ENCODE data around the gene CACNA1E. TPM values are rescaled to one million over a fixed set of nuclear protein-coding genes. Genes with fewer than 3 reads are reported as not detected.

The CACNA1E gene
- total and polyA plus RNA-seq, 10 donors, result 0.02 to 6.1 (median 1.2) TPM

DNA sequence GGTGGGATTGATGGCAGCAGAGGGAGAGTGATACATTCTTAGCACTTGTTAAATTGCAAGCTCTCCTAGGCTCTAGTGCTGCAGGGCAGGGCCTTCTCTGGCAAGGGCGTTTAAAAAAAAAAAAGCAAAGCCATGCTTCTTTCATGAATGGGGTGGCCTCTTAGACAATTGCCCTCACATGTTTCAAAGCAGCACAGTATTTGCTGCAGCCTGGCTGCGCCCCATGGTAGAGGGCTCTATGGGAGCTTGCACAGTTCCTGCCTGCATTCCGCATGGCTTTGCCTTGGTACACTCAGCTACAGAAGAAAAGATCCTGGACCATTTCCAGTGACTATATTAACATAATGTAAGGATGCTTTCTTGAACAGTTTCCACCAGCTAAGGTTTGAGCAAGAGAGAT is 311.0 kb downstream of the CACNA1E start:
- no peaks in the 10 kb centered on the region for H3K36me3 ChIP-seq
- H3K4me3 ChIP-seq, result no peak overlapping the region
- TF ChIP-seq, protein P1, sequence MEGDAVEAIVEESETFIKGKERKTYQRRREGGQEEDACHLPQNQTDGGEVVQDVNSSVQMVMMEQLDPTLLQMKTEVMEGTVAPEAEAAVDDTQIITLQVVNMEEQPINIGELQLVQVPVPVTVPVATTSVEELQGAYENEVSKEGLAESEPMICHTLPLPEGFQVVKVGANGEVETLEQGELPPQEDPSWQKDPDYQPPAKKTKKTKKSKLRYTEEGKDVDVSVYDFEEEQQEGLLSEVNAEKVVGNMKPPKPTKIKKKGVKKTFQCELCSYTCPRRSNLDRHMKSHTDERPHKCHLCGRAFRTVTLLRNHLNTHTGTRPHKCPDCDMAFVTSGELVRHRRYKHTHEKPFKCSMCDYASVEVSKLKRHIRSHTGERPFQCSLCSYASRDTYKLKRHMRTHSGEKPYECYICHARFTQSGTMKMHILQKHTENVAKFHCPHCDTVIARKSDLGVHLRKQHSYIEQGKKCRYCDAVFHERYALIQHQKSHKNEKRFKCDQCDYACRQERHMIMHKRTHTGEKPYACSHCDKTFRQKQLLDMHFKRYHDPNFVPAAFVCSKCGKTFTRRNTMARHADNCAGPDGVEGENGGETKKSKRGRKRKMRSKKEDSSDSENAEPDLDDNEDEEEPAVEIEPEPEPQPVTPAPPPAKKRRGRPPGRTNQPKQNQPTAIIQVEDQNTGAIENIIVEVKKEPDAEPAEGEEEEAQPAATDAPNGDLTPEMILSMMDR (IDR thresholded peaks at IDR 0.05 in 8 of 11, conservative IDR thresholded peaks at IDR 0.05 in 3 of 11), result no peak
- TF ChIP-seq POLR2A (IDR thresholded peaks at IDR 0.05), result no peak
- no peak for TF ChIP-seq POLR2AphosphoS5 (IDR thresholded peaks at IDR 0.05)
- peaks cover 0 to 9% (median 0%) of the 10 kb centered on the region in 8 donors for H3K9me3 ChIP-seq
- WGBS, 5 donors, result 69 to 86% (median 81%) methylated on average over 3 of the region's 3 CpGs
- no peak overlapping the region for H3K27ac ChIP-seq
- DNase-seq, result no peak
- intact Hi-C loops (cut with DNase I; ENCODE audit: low total_unique reads), result no loop called here
- H3K4me1 ChIP-seq, result no peaks in the 10 kb centered on the region
- H3K27me3 ChIP-seq (replicated peaks in 1 of 7), result peaks cover 0 to 13% (median 0%) of the 10 kb centered on the region in 7 donors

DNA sequence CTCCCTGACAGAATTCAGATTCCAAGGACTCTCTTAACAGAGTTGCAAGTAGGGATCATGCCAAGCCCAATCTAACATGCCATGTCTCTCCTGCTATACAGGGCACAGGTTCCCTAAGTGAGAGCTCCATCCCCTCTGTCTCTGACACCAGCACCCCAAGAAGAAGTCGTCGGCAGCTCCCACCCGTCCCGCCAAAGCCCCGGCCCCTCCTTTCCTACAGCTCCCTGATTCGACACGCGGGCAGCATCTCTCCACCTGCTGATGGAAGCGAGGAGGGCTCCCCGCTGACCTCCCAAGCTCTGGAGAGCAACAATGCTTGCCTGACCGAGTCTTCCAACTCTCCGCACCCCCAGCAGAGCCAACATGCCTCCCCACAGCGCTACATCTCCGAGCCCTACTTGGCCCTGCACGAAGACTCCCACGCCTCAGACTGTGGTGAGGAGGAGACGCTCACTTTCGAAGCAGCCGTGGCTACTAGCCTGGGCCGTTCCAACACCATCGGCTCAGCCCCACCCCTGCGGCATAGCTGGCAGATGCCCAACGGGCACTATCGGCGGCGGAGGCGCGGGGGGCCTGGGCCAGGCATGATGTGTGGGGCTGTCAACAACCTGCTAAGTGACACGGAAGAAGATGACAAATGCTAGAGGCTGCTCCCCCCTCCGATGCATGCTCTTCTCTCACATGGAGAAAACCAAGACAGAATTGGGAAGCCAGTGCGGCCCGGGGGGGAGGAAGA is 315.0 kb downstream of the CACNA1E start:
- DNase-seq, result no peak
- Histone ChIP-seq H3K4me1 (no peaks in the 10 kb centered on the region), H3K9me3 (peaks cover 0 to 9% (median 0%) of the 10 kb centered on the region in 8 donors), H3K27ac (no peak overlapping the region), H3K4me3 (no peak overlapping the region), H3K36me3 (no peaks in the 10 kb centered on the region), H3K27me3 (replicated peaks in 1 of 7) (peaks cover 0 to 6% (median 0%) of the 10 kb centered on the region in 7 donors)
- TF ChIP-seq POLR2A (IDR thresholded peaks at IDR 0.05), result no peak
- no peak for TF ChIP-seq POLR2AphosphoS5 (IDR thresholded peaks at IDR 0.05)
- TF ChIP-seq, protein P1 (IDR thresholded peaks at IDR 0.05 in 8 of 11, conservative IDR thresholded peaks at IDR 0.05 in 3 of 11), result no peak
- 88 to 92% (median 91%) methylated on average over 32 of the region's 32 CpGs for WGBS, 5 donors
- intact Hi-C loops (cut with DNase I; ENCODE audit: low total_unique reads), result no loop called here

DNA sequence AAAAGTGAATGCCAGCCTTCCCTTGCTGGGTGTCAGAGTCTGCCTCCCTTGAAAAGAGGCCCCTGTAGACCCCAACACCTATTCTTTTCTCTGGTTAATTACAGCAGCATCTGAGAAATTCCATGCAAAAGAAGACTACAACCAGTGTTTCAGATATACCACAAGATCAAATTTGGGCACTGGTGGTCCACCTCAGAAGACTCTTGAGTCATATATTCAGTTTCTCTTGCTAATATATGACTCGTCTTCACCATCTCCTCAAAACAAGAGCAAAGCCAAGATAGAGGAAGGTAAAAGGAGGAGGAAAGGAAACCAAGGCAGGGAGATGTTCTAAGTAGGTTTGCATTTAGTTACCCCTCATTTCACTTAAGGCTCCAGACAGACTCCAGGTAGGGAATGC is 318.3 kb downstream of the CACNA1E start:
- no peak for DNase-seq
- Histone ChIP-seq H3K4me1 (no peaks in the 10 kb centered on the region), H3K27ac (no peak overlapping the region), H3K27me3 (replicated peaks in 1 of 7) (peaks cover 0 to 6% (median 0%) of the 10 kb centered on the region in 7 donors), H3K4me3 (no peak overlapping the region), H3K9me3 (peaks cover 0 to 2% (median 0%) of the 10 kb centered on the region in 8 donors), H3K36me3 (no peaks in the 10 kb centered on the region)
- TF ChIP-seq POLR2A (IDR thresholded peaks at IDR 0.05), result no peak
- TF ChIP-seq, protein P1 (IDR thresholded peaks at IDR 0.05 in 8 of 11, conservative IDR thresholded peaks at IDR 0.05 in 3 of 11), result no peak
- no peak for TF ChIP-seq POLR2AphosphoS5 (IDR thresholded peaks at IDR 0.05)
- 21 to 83% (median 38%) methylated on average over 1 of the region's 1 CpG for WGBS, 5 donors
- intact Hi-C loops (cut with DNase I; ENCODE audit: low total_unique reads), result no loop called here

DNA sequence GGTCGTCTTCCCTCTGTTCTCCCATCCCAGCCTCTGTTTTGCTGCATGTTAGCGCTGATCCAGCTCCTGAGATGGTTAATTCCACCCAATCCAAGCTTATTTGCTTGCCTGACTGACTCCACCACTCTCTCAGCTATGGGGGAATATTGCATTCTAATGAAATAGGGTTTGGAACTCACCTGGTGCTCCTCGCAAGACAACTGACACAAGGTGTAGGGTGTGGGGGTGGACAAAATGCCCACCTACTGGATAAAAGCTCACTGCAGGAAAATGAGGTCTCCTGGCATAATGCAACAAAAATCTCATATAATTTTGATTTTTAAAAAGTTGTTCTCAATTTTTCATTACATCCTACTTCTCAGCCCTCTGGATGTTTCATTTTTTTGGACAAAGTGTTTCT is 319.1 kb downstream of the CACNA1E start:
- H3K27ac ChIP-seq, result no peak overlapping the region
- 74 to 90% (median 85%) methylated on average over 3 of the region's 3 CpGs for WGBS, 5 donors
- intact Hi-C loops (cut with DNase I; ENCODE audit: low total_unique reads), result no loop called here
- H3K4me1 ChIP-seq, result no peaks in the 10 kb centered on the region
- H3K4me3 ChIP-seq, result no peak overlapping the region
- peaks cover 0 to 6% (median 0%) of the 10 kb centered on the region in 7 donors for H3K27me3 ChIP-seq (replicated peaks in 1 of 7)
- no peaks in the 10 kb centered on the region for H3K36me3 ChIP-seq
- no peaks in the 10 kb centered on the region for H3K9me3 ChIP-seq
- no peak for TF ChIP-seq POLR2AphosphoS5 (IDR thresholded peaks at IDR 0.05)
- TF ChIP-seq POLR2A (IDR thresholded peaks at IDR 0.05), result no peak
- TF ChIP-seq, protein P1 (IDR thresholded peaks at IDR 0.05 in 8 of 11, conservative IDR thresholded peaks at IDR 0.05 in 3 of 11), result no peak
- DNase-seq, result no peak

Measured in spleen (tissue), 11 donors.